Memory B cell (primary cell): ENCODE results near the gene LY6G5B.

ENCODE experiments used
- ATAC-seq: fragments of 150-1000 bp; cut with Tn5 transposase; 2 replicates; pipeline ENCODE4 v1.10.0; 2021; ENCODE audit warnings: low read depth, mild to moderate bottlenecking, moderate library complexity
- DNase-seq, 2 donors: peaks; one replicate each; pipeline ENCODE4 v3.0.0; 2022; ENCODE audit warnings: low spot score in 2 of 2
- H3K27ac Mint-ChIP-seq: one replicate; pipeline ENCODE4 v1.8.0; 2022; ENCODE audit warnings: mild to moderate bottlenecking, moderate library complexity, mixed read lengths
- H3K27me3 Mint-ChIP-seq: one replicate; pipeline ENCODE4 v1.8.0; 2022; ENCODE audit warnings: mixed read lengths
- H3K36me3 Mint-ChIP-seq: one replicate; pipeline ENCODE4 v1.8.0; 2022; ENCODE audit warnings: mild to moderate bottlenecking, mixed read lengths
- H3K4me1 Mint-ChIP-seq: one replicate; pipeline ENCODE4 v1.8.0; 2022; ENCODE audit warnings: mixed read lengths
- H3K4me3 Mint-ChIP-seq: one replicate; pipeline ENCODE4 v1.8.0; 2022; ENCODE audit warnings: mild to moderate bottlenecking, moderate library complexity, mixed read lengths
- H3K9me3 Mint-ChIP-seq: one replicate; pipeline ENCODE4 v1.8.0; 2022; ENCODE audit warnings: mixed read lengths

LY6G5B gene

DNA sequence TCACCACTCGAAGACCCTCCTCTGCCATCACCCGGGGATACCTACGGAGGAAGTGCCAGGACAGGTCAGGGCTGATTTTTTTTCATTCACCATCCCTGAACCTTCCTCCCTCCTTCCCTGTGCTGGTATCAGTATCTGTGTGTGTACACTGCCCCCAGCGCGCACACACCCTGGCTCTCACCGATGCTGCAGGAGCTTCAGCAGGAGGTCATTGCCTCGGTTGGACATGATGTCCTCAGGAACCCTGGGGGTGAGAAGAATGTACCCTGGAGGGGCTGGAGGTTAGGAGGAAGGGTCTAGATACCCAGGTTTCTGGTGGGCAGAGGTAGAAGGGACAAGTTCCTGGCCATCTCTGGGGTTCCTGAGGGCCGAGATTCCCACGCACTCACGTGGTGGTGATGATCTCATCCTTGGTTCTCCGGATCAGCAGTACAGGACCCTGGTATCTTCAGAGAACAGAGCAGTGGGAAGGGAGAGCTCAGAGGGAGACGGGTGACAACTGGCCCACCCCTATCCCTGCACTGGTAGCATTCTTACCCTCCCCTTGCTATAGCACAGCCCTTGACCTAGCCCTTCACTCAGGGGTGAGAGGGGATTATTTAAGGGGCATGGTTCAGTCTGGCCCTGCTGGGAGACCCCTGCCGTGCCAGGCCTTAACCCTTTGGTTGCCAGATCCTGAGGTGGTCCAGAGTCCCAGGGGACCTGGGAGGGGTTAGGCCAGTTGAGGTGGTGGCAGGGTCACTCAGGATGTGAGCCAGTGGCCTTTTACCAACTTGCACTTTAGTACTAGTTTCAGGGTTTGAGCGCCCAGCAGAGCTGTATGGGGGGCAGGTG lies 18.3 kb downstream of the LY6G5B start:
- no peaks in the 10 kb centered on the region for H3K27me3 Mint-ChIP-seq
- H3K9me3 Mint-ChIP-seq = no peaks in the 10 kb centered on the region
- H3K27ac Mint-ChIP-seq = no peak overlapping the region
- H3K4me1 Mint-ChIP-seq = peaks cover 23% of the 10 kb centered on the region
- ATAC-seq (no peak), DNase-seq (no peak)
- no peak overlapping the region for H3K4me3 Mint-ChIP-seq
- peaks cover 21% of the 10 kb centered on the region for H3K36me3 Mint-ChIP-seq

DNA sequence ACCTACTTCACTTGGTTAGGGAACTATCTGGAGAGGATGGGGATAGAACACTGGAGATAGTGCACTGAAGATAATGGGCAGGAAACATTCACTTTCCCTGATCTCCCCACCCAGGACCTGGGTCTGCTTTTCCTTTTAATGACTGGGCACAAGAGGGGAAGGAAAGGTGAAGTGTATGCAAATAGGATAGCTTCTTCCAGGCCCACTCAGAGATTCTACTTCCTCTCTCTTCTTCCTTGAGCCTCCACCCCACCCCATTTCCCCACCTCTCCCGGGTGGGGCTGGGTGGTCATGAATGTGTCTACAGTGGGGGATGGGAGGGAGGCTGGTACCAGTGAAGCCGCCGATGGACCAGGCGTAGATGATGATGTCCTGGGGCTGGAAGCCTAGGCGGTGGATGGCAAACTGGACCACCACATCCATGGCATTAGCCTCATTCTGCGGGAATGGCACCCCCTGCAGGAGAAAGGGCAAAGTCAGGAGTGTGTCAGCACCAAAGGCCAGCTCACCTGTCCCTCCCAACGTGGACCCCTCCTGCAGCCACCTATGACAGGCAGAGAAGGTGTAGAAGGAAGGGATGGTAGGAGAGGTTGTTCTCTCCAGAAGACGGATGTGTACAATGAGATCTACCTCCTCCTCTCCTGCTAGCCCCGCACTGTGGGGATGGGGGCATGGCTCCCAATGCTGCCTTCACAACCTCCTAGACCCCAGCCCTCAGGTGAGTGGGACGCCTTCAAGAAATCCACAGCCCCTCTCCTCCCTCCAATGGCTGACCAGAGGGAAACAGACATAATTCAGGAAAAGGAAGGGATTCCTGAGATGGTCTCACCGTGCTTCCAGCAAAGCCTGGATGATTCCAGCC lies 19.7 kb downstream of the LY6G5B start:
- Mint-ChIP-seq H3K4me3 (peak overlapping the region; percentile 25), H3K4me1 (peaks cover 23% of the 10 kb centered on the region), H3K27me3 (no peaks in the 10 kb centered on the region), H3K9me3 (no peaks in the 10 kb centered on the region), H3K36me3 (peaks cover 22% of the 10 kb centered on the region), H3K27ac (peak overlapping the region; percentile 56)
- DNase-seq (no peak), ATAC-seq (no peak)

DNA sequence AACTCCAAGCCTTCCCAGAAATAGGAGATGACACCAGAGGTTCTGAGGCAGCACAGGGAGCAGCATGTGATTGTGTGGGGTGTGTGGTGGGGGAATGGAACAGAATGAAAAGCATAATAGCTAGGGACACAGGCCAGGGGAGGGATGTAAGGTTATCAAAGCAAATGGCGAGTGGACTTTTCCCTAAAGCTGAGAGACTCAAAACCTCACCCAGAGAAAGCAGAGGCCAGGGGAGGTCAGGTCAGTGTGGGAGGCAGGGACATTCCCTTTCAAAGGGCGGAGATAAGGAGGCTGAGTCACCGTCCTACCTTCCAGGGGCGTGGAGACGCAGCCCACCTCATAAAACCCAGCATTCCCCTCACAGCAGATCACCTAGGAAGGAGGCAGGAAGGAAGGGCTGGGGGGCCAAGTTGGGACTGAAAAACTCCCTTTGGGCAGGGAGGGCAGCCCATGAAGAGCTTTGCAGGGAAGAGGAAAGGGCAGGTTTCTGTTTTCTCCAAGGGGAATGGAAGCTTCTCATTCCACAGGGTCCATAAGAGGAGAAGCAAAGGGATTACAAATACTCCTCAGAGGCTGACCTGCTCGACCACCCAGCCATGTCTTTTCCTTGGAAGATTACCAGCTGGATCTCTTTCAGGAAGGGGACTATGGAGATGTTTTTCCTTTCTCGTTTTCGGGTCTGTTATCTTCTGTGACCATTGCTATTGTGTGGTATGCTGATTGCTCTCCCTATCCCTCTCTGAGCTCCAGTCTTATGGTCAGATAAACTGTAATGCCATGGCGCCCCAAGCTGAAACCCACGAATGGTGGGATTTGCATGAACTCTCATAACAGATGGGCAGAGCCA lies 20.7 kb downstream of the LY6G5B start:
- no peak overlapping the region for H3K4me3 Mint-ChIP-seq
- no peaks in the 10 kb centered on the region for H3K27me3 Mint-ChIP-seq
- no peaks in the 10 kb centered on the region for H3K9me3 Mint-ChIP-seq
- no peak for DNase-seq
- H3K36me3 Mint-ChIP-seq = peaks cover 22% of the 10 kb centered on the region
- peak overlapping the region; percentile 56 for H3K27ac Mint-ChIP-seq
- H3K4me1 Mint-ChIP-seq = peaks cover 23% of the 10 kb centered on the region
- no peak for ATAC-seq

DNA sequence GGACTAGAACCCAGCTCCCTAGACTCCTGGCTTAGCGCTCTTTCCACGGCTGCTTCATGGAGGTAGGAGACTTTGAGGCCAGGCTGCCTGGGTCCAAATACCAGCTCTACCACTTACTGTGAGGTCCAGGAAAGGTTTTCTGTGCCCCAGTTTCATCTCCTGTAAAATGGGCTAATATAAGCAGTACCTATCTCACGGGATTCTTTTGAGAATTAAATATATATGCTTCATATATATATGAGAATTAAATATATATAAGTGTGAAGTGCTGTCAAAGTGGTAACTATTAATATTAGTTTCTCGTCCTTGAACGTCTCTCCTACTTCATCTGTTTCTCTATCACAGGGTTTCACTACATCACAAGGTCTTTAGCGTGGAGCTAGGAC lies 21.3 kb downstream of the LY6G5B start:
- peaks cover 23% of the 10 kb centered on the region for H3K4me1 Mint-ChIP-seq
- ATAC-seq (no peak), DNase-seq (no peak)
- peaks cover 21% of the 10 kb centered on the region for H3K36me3 Mint-ChIP-seq
- no peak overlapping the region for H3K27ac Mint-ChIP-seq
- H3K9me3 Mint-ChIP-seq = no peaks in the 10 kb centered on the region
- H3K4me3 Mint-ChIP-seq = no peak overlapping the region
- H3K27me3 Mint-ChIP-seq = no peaks in the 10 kb centered on the region

DNA sequence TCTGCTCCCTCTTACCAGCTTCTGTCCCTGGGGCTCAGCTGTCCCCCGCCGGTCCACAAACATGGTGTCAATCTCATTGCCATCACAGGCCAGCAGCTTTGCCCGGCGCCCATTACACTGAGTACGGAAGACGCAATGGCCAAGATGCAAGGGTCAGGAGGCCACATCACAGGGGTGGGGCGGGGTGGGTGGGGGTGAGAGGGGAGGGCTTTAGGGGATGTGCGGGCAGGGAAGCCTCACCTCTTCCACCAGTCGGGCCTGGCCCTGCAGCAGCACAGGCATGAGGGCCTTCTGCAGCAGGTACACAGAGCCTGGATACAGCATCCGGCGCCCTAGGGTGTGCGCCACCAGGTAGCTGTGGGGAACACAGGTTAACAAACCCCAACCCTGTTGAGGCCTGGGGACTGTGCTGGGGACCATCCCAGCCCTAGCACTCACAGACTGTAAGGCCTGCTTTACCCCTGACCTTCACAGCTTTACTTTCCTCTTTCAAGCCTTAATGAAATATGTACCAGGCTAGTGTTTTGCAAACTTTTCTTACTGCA lies 21.9 kb downstream of the LY6G5B start:
- Mint-ChIP-seq H3K4me3 (no peak overlapping the region), H3K4me1 (peaks cover 23% of the 10 kb centered on the region), H3K36me3 (peaks cover 18% of the 10 kb centered on the region), H3K27ac (no peak overlapping the region), H3K27me3 (no peaks in the 10 kb centered on the region), H3K9me3 (no peaks in the 10 kb centered on the region)
- no peak for DNase-seq
- no peak for ATAC-seq

DNA sequence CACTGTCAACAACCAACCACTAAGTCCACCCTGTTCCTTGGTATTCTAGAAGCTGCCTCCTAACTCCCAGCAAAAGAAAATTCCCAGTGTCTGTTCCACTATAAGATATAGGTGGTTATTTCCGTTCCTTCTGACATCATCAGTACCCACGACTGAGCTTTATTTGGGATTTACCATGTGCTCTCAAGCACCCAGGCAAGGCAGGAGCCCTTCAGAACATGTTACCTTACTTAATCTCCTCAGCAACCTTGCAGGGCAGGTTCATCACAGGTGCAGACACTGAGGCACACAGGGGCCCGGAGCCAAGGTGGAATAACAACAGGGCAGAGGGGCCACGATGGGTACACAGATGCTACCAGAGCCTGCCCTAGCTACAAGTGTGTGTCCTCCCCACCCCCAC lies 22.6 kb downstream of the LY6G5B start:
- Mint-ChIP-seq H3K4me1 (peaks cover 24% of the 10 kb centered on the region), H3K27me3 (no peaks in the 10 kb centered on the region), H3K9me3 (no peaks in the 10 kb centered on the region), H3K4me3 (no peak overlapping the region), H3K27ac (no peak overlapping the region), H3K36me3 (peaks cover 17% of the 10 kb centered on the region)
- DNase-seq (no peak), ATAC-seq (no peak)

DNA sequence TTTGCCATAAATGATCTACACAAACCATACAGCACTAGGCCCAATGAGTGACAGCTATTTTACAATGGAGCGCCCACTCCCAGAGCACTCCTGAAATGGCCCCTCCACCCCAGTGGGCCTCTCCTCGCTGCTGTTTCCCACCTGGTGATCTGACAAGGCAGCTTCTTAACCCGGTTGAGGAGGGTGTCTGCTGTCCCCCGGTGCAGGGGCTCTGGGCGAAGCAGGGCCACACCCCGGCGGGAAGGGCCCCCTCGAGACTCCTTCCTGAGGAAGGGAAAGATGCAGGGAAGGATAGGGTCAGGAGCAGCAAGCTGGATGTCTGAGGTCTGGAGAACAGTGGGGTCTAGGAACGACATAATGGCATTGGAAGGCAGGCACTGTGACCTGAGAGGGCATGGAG lies 23.1 kb downstream of the LY6G5B start:
- Mint-ChIP-seq H3K36me3 (peaks cover 17% of the 10 kb centered on the region), H3K27ac (peak overlapping the region; percentile 20), H3K9me3 (no peaks in the 10 kb centered on the region), H3K27me3 (no peaks in the 10 kb centered on the region), H3K4me3 (no peak overlapping the region), H3K4me1 (peaks cover 27% of the 10 kb centered on the region)
- ATAC-seq (no peak), DNase-seq (no peak)

DNA sequence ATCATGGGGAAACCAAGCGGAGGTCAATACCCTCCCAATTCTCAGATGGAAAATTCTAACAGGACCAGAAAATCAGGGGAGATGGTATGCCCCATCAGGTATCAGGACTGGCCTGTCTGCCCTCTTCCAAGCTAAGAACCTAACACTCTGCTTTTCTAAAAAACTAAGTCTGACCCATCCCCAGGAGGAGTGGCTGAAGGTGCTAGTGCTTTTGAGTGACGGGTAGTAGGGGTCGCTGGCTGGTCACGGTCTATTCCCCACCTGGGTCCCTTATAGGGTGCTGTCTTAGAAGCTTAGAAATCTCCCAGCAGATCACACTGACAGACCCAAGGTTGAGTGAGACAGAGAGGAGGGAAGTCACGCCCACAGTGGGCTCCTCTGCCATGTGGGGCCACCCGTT lies 23.8 kb downstream of the LY6G5B start:
- Mint-ChIP-seq H3K36me3 (peaks cover 16% of the 10 kb centered on the region), H3K9me3 (no peaks in the 10 kb centered on the region), H3K4me3 (no peak overlapping the region), H3K27me3 (no peaks in the 10 kb centered on the region), H3K4me1 (peaks cover 26% of the 10 kb centered on the region), H3K27ac (peak overlapping the region; percentile 20)
- DNase-seq (no peak), ATAC-seq (no peak)

DNA sequence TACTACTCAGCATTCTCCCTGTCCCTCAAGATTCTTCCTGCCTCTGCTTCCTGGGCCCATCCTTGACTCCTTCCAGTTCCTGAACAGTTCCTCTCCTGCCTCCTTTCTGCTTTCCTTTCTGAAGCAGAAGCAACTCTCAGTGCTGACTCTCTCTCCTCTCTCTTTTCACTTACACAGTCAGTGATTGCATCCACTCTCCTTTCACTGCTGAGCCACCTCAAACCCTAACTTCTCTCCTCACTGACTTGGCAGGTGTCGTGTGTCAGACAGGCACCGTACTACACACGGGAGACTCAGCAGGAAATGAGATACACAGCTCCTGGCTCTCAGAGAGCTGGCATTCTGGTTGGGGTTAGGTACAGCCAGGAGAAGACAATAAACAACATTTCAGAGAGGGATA lies 27.8 kb downstream of the LY6G5B start:
- Mint-ChIP-seq H3K27ac (no peak overlapping the region), H3K27me3 (no peaks in the 10 kb centered on the region), H3K4me1 (peaks cover 21% of the 10 kb centered on the region), H3K36me3 (peaks cover 11% of the 10 kb centered on the region), H3K9me3 (no peaks in the 10 kb centered on the region), H3K4me3 (no peak overlapping the region)
- ATAC-seq (no peak), DNase-seq (no peak)

DNA sequence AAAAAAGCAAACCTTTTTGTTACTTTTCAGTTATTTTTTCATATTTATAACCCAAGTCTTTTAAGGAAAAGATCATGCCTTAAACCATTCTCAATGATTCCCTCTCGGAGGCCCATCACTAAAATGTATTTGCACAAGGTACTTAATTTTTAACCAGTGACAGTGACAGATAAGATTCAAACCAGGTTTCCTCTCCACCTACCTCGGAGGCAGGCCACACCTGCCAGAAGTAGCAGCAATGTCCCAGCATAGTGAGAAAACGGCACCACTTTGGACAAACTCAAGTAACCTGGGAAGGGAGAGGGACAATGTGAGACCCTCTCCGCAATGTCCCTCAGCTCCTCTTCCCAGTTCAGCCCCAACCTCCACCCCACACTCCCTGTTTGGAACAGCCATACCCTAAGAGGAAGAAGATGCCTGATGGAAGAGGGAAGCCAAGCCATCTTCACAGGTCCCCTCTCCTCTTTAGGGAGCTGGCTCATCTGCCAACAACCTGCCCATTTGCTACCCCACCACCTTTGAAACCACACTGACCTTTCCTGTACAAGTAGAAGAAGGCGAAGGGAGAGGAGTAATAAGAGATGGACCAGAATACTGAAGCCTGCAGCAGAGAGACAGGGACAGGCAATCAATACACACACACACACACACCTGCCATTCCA lies 31.1 kb downstream of the LY6G5B start:
- no peaks in the 10 kb centered on the region for H3K27me3 Mint-ChIP-seq
- H3K4me3 Mint-ChIP-seq = peak overlapping the region; percentile 49
- H3K36me3 Mint-ChIP-seq = peaks cover 7% of the 10 kb centered on the region
- no peak for ATAC-seq
- H3K27ac Mint-ChIP-seq = no peak overlapping the region
- no peak for DNase-seq
- H3K9me3 Mint-ChIP-seq = no peaks in the 10 kb centered on the region
- H3K4me1 Mint-ChIP-seq = peaks cover 23% of the 10 kb centered on the region

DNA sequence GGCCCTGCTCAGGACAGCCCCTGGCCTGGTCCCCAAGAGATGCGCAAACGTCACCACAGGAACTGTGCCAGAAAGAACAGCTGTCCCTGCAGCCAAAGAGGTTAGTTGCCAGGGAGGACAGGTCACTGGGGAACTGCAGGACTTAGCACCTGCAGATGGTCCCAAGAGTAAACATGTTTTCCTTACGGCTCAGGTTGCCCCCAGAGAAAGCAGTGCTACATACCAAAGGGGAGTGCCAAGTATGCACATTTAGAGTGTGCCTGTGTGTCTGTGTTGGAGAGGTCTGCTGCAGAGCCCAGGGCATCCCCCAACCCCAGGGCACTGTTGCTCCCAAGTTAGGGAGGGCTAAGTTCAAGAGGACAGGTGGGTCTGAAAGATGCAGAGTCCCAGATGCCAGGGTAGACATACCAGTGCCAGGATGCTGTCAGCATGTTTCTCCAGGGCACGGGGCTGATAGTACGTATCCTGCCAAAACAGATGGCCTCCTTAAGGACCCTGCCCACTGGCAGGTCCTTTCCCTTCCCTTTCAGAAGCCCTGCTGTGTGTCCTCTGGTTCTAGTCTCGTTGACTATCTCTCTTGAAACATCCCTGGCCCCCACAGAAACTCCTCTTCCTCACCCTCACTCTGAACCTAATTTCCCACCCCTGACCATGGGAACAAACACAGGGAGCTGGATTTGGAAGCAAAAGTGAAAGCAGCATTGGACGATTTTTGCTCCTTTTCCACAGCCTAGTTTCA lies 32.1 kb downstream of the LY6G5B start:
- Mint-ChIP-seq H3K4me1 (peaks cover 23% of the 10 kb centered on the region), H3K36me3 (peaks cover 5% of the 10 kb centered on the region), H3K27ac (peak overlapping the region; percentile 97), H3K9me3 (no peaks in the 10 kb centered on the region), H3K27me3 (no peaks in the 10 kb centered on the region), H3K4me3 (peak overlapping the region; percentile 99)
- no peak for ATAC-seq
- no peak for DNase-seq

DNA sequence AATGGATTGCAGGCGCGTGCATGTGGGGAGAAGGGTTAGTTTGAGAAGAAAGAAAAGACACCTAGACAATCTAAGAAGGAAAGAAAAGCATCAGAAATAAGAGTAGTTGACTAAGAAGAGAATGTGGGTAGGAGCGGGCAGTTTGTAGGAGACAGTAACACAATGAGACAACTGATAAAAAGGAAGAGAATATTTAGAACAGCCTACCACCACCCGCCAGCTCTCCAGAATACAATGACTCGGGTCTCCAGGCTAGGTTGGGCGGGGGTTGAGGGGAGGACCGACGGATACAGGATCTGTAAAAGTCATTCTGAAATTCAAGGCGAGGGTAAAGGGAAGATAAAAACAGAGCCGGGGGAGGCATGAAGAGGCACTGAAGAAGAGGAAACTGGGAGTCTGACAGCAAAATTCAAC lies 32.6 kb downstream of the LY6G5B start:
- Mint-ChIP-seq H3K9me3 (no peaks in the 10 kb centered on the region), H3K27ac (peak overlapping the region; percentile 97), H3K36me3 (peaks cover 3% of the 10 kb centered on the region), H3K4me1 (peaks cover 21% of the 10 kb centered on the region), H3K27me3 (no peaks in the 10 kb centered on the region), H3K4me3 (peak overlapping the region; percentile 99)
- ATAC-seq = no peak
- DNase-seq = no peak
